IMR-90 (cell line): ENCODE data around the gene DDAH2. TPM values are rescaled to one million over a fixed set of nuclear protein-coding genes. Genes with fewer than 3 reads are reported as not detected.

Experiments
- ATAC-seq: fragments of 200-7000 bp; cut with Tn5 transposase; 2 replicates; pipeline ENCODE4 v1.9.1; 2020; ENCODE audit warnings: low read depth, mild to moderate bottlenecking, moderate library complexity
- BruUV-seq: library from RNA; stranded (reverse); fragments of 400-500 nt; replicated peaks from 2 replicates; lab custom pipeline; 2021; lab: Mats Ljungman, UMichigan
- CTCF ChIA-PET: fragments of 300-600 bp; formaldehyde crosslinking; extraction: SDS; loops from one replicate; lab custom pipeline; 2021; ENCODE audit warnings: antibody characterized with exemption; lab: Yijun Ruan, JAX
- POLR2A ChIA-PET: fragments of 300-600 bp; sonication (Branson Sonifier 250); formaldehyde crosslinking; loops from one replicate; lab custom pipeline; 2022; ENCODE audit warnings: antibody characterized with exemption; ENCODE audit not compliant: unreplicated experiment; lab: Charles Lee
- DNase-seq: peaks from one replicate; pipeline ENCODE4 v3.0.0; 2013
- H2AFZ ChIP-seq: replicated peaks from 2 replicates; pipeline ENCODE3; 2013; ENCODE audit warnings: low read length, mild to moderate bottlenecking; ENCODE audit not compliant: poor library complexity
- H2AK5ac ChIP-seq: 2 replicates; pipeline ENCODE4 v1.6.1; 2013; ENCODE audit warnings: low read depth, low read length, inconsistent platforms
- H2AK9ac ChIP-seq: replicated peaks from 2 replicates; pipeline ENCODE3; 2013; ENCODE audit warnings: mild to moderate bottlenecking, low read depth, low read length, moderate library complexity; ENCODE audit not compliant: poor library complexity
- H2BK120ac ChIP-seq: 2 replicates; pipeline ENCODE4 v1.6.1; 2013; ENCODE audit warnings: low read depth, low read length, inconsistent platforms
- H2BK15ac ChIP-seq: 3 replicates; pipeline ENCODE4 v1.6.1; 2013; ENCODE audit warnings: low read depth, low read length, inconsistent platforms
- H2BK20ac ChIP-seq: 2 replicates; pipeline ENCODE4 v1.6.1; 2013; ENCODE audit warnings: low read depth, mild to moderate bottlenecking, inconsistent platforms, low read length, moderate library complexity
- H2BK5ac ChIP-seq: 2 replicates; pipeline ENCODE4 v1.6.1; 2013; ENCODE audit warnings: mild to moderate bottlenecking, low read depth, low read length, inconsistent platforms; ENCODE audit not compliant: poor library complexity, severe bottlenecking
- H3K14ac ChIP-seq: replicated peaks from 2 replicates; pipeline ENCODE4 v1.6.1; 2013; ENCODE audit warnings: low read depth, low read length, inconsistent platforms
- H3K18ac ChIP-seq: 2 replicates; pipeline ENCODE4 v1.6.1; 2013; ENCODE audit warnings: low read depth, low read length, control low read depth
- H3K23ac ChIP-seq: 2 replicates; pipeline ENCODE4 v1.6.1; 2013; ENCODE audit warnings: low read depth, low read length, inconsistent platforms
- H3K27ac ChIP-seq: 2 replicates; pipeline ENCODE4 v1.5.1; 2013; ENCODE audit warnings: mild to moderate bottlenecking, control low read depth, low read length; ENCODE audit not compliant: insufficient read depth
- H3K27me3 ChIP-seq: 2 replicates; pipeline ENCODE4 v1.6.1; 2013; ENCODE audit warnings: low read length; ENCODE audit not compliant: control insufficient read depth, insufficient read depth
- H3K36me3 ChIP-seq: 2 replicates; pipeline ENCODE4 v1.6.1; 2013; ENCODE audit warnings: low read length, mixed read lengths; ENCODE audit not compliant: control insufficient read depth, insufficient read depth
- H3K4ac ChIP-seq: 2 replicates; pipeline ENCODE4 v1.6.1; 2013; ENCODE audit warnings: low read depth, low read length, inconsistent platforms
- H3K4me1 ChIP-seq: 2 replicates; pipeline ENCODE4 v1.6.1; 2013; ENCODE audit warnings: low read length, mixed read lengths; ENCODE audit not compliant: control insufficient read depth, insufficient read depth
- H3K4me2 ChIP-seq: 2 replicates; pipeline ENCODE4 v1.6.1; 2013; ENCODE audit warnings: low read depth, mild to moderate bottlenecking, control low read depth, low read length, moderate library complexity
- H3K4me3 ChIP-seq: 2 replicates; pipeline ENCODE4 v1.5.1; 2013; ENCODE audit warnings: low read depth, mild to moderate bottlenecking, control low read depth, low read length, moderate library complexity; ENCODE audit not compliant: insufficient read depth
- H3K56ac ChIP-seq: 2 replicates; pipeline ENCODE4 v1.6.1; 2013; ENCODE audit warnings: low read length, inconsistent platforms; ENCODE audit not compliant: insufficient read depth; ENCODE audit errors: extremely low read depth
- H3K79me1 ChIP-seq, 2 experiments: 2 replicates each; pipeline ENCODE4 v1.6.1; 2013; ENCODE audit warnings: low read length in 2 of 2, inconsistent platforms in 1 of 2, low read depth in 1 of 2
- H3K9ac ChIP-seq: 2 replicates; pipeline ENCODE4 v1.6.1; 2013; ENCODE audit warnings: low read depth, low read length, control low read depth
- H3K9me1 ChIP-seq: 2 replicates; pipeline ENCODE4 v1.6.1; 2013; ENCODE audit warnings: low read length, inconsistent platforms; ENCODE audit not compliant: insufficient read depth
- H3K9me3 ChIP-seq: 2 replicates; pipeline ENCODE4 v1.6.1; 2013; ENCODE audit warnings: low read length; ENCODE audit not compliant: control insufficient read depth, insufficient read depth
- H4K20me1 ChIP-seq: 2 replicates; pipeline ENCODE4 v1.6.1; 2013; ENCODE audit warnings: low read length, inconsistent platforms; ENCODE audit not compliant: insufficient read depth
- H4K5ac ChIP-seq: 2 replicates; pipeline ENCODE4 v1.6.1; 2013; ENCODE audit warnings: mild to moderate bottlenecking, low read depth, low read length, control low read depth
- H4K8ac ChIP-seq, 2 experiments: 2 replicates each; pipeline ENCODE4 v1.6.1; 2013; ENCODE audit warnings: low read depth in 2 of 2, low read length in 2 of 2, control low read depth in 1 of 2, inconsistent platforms in 1 of 2
- H4K91ac ChIP-seq: 2 replicates; pipeline ENCODE4 v1.6.1; 2013; ENCODE audit warnings: low read depth, low read length, inconsistent platforms; ENCODE audit not compliant: insufficient read depth
- CHD1 ChIP-seq: IDR thresholded peaks from 2 replicates; pipeline ENCODE4 v1.6.1; 2012; ENCODE audit warnings: low read depth, low read length, improper control_type of control experiment
- MAZ ChIP-seq: IDR thresholded peaks from 2 replicates; pipeline ENCODE4 v1.6.1; 2012; ENCODE audit warnings: low read depth, mild to moderate bottlenecking, low read length, improper control_type of control experiment, moderate library complexity, borderline replicate concordance
- MXI1 ChIP-seq: IDR thresholded peaks from 2 replicates; pipeline ENCODE4 v1.6.1; 2012; ENCODE audit warnings: low read depth, mild to moderate bottlenecking, low read length, moderate library complexity, borderline replicate concordance
- NFE2L2 ChIP-seq: fragments of 150-350 bp; IDR thresholded peaks from 2 replicates; pipeline ENCODE4 v1.6.1; 2016; ENCODE audit warnings: low read depth, mild to moderate bottlenecking, low read length
- RCOR1 ChIP-seq: IDR thresholded peaks from 2 replicates; pipeline ENCODE4 v1.6.1; 2012; ENCODE audit warnings: mild to moderate bottlenecking, low read length, improper control_type of control experiment; ENCODE audit not compliant: insufficient replicate concordance
- RFX5 ChIP-seq: IDR thresholded peaks from 2 replicates; pipeline ENCODE4 v1.8.0; 2012; ENCODE audit warnings: low read depth, mild to moderate bottlenecking, low read length, moderate library complexity
- SMC3 ChIP-seq: fragments of 150-350 bp; IDR thresholded peaks from 2 replicates; pipeline ENCODE4 v1.6.1; 2016; ENCODE audit warnings: low read depth, mild to moderate bottlenecking, antibody characterized with exemption, low read length, moderate library complexity
- WGBS, 2 experiments: methylation state at CpG; one replicate each; pipeline versions ENCODE4 v1.1.5 to v1.1.7; 2013; ENCODE audit warnings: missing lambda C conversion rate in 2 of 2; ENCODE audit not compliant: insufficient read length in 1 of 2; ENCODE audit errors: extremely low coverage in 2 of 2; 5-methylcytosine and 5-hydroxymethylcytosine counted together
- dilution Hi-C: fragments of 300-500 bp; cut with HindIII; formaldehyde crosslinking; loops from one replicate; pipeline ENCODE4 v1.14.3; 2018; ENCODE audit warnings: low sequenced_read_pairs; ENCODE audit not compliant: unreplicated experiment
- in situ Hi-C: fragments of 300-500 bp; cut with MboI; formaldehyde crosslinking; loops from 3 replicates; pipeline ENCODE4 v1.14.3; 2019; ENCODE audit warnings: low sequenced_read_pairs, inconsistent platforms, mixed read lengths
- intact Hi-C: fragments of 100-400 bp; cut with micrococcal nuclease; formaldehyde crosslinking; loops from 2 replicates; pipeline ENCODE4 v1.10.0; 2022
- polyA plus RNA-seq, 3 experiments: library from polyadenylated mRNA; depleted of rRNA; stranded (reverse); fragments of >200 nt; gene quantifications; 2 replicates each; pipeline ENCODE4 v1.2.3, GENCODE V29; 2012; ENCODE audit warnings: low replicate concordance in 1 of 3
- total RNA-seq: library from RNA; depleted of rRNA; stranded (reverse); fragments of >200 nt; gene quantifications from 2 replicates; pipeline ENCODE4 v1.2.3, GENCODE V29; 2012

DDAH2 gene
- total and polyA plus RNA-seq, 2 of the 4 experiments (the other 2 are of a cell fraction): 40.7 to 57.9 TPM

GRCh38 chr6:31711233-31711632, 17.9 kb downstream of the DDAH2 start:
- no peak overlapping the region for H3K4me2 ChIP-seq
- peaks cover 35% of the 10 kb centered on the region for H3K27me3 ChIP-seq
- H2BK15ac ChIP-seq: no peak overlapping the region
- H3K36me3 ChIP-seq: no peaks in the 10 kb centered on the region
- no peak overlapping the region for H3K4me3 ChIP-seq
- no peak for DNase-seq
- no peaks in the 10 kb centered on the region for H3K79me1 ChIP-seq
- dilution Hi-C loops (no loop called here), in situ Hi-C loops (no loop called here), intact Hi-C loops (no loop called here)
- no peak overlapping the region for H2BK20ac ChIP-seq
- ATAC-seq: no peak
- H3K27ac ChIP-seq: no peak overlapping the region
- H2AFZ ChIP-seq: no peak overlapping the region
- H3K9ac ChIP-seq: no peak overlapping the region
- no peak overlapping the region for H3K4ac ChIP-seq
- no peak overlapping the region for H3K18ac ChIP-seq
- H4K5ac ChIP-seq: no peak overlapping the region
- H2BK120ac ChIP-seq: no peak overlapping the region
- no peak overlapping the region for H3K23ac ChIP-seq
- no peaks in the 10 kb centered on the region for H3K4me1 ChIP-seq
- H4K20me1 ChIP-seq: no peaks in the 10 kb centered on the region; the same call in 1 of the 2 replicates
- WGBS, 2 experiments: no CpG with 5 or more reads among the region's 8 CpGs
- H4K8ac ChIP-seq: no peak overlapping the region
- H3K14ac ChIP-seq: no peak overlapping the region
- no peaks in the 10 kb centered on the region for H3K9me3 ChIP-seq
- no TSS peak for BruUV-seq
- no peak overlapping the region for H4K91ac ChIP-seq
- H3K56ac ChIP-seq: no peak overlapping the region
- H2AK5ac ChIP-seq: no peak overlapping the region
- no peaks in the 10 kb centered on the region for H3K9me1 ChIP-seq
- TF ChIP-seq MXI1 (no peak), RFX5 (no peak), MAZ (no peak), RCOR1 (no peak), CHD1 (no peak), NFE2L2 (no peak), SMC3 (no peak)
- no peak overlapping the region for H2AK9ac ChIP-seq
- no peak overlapping the region for H2BK5ac ChIP-seq
- ChIA-PET CTCF (interaction anchor here (0.6 kb wide), 1 partner anchor 132 kb away, joined by 3 read pairs; no protein-coding TSS in a partner anchor), POLR2A (no interaction called here)
